ENCODE data around the gene RGS6. TPM values are rescaled to one million over a fixed set of nuclear protein-coding genes. Genes with fewer than 3 reads are reported as not detected.

The RGS6 gene
- total RNA-seq, 4 donors from 2014 or later = 0.83 to 2.4 (median 1.5) TPM

DNA sequence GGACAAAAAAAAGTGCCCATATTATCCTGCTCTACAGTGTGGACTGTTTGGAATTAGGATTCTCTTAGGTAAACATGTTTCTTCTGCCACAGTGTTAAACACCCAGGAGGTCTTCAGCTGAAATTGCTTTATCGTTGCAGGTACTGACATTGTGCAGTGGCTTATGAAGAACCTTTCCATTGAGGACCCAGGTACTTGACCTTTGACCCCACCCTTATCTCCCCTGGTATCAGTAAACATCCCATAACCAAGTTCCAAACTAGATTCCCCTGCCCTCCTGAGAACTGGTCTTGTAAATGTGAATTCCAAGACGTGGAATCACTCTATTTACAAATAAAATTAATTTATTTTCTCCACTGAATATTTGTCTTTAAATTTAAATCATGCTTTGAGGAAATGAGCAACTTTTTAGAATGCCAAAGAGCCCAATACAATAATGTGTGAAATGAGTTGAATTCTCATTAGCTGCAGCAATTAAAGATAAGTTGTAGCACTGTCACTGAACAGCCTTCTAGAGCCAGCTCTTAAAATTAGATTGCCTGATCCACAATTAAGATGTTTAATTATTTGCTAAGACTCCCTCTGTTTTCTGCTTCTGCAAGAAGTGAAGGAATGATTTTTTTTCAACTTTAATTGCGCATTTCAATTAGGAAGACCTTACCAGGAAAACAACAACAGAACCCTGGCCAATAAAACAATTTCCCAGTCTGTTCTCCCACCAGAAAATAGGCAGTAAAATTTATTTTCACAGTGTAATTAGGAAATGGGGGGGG is 522.3 kb downstream of the RGS6 start:
- Histone ChIP-seq H3K27ac (replicated peaks in 1 of 4) (no peak overlapping the region), H3K27me3 (peaks cover 0 to 4% (median 0%) of the 10 kb centered on the region in 4 donors), H3K4me3 (no peak overlapping the region), H3K36me3 (no peaks in the 10 kb centered on the region), H3K9me3 (no peaks in the 10 kb centered on the region), H3K4me1 (peaks cover 0 to 5% (median 0%) of the 10 kb centered on the region in 4 donors)
- intact Hi-C loops (cut with DNase I) = no loop called here
- no peak for DNase-seq (ENCODE audit: extremely low spot score)
- TF ChIP-seq, protein P1, sequence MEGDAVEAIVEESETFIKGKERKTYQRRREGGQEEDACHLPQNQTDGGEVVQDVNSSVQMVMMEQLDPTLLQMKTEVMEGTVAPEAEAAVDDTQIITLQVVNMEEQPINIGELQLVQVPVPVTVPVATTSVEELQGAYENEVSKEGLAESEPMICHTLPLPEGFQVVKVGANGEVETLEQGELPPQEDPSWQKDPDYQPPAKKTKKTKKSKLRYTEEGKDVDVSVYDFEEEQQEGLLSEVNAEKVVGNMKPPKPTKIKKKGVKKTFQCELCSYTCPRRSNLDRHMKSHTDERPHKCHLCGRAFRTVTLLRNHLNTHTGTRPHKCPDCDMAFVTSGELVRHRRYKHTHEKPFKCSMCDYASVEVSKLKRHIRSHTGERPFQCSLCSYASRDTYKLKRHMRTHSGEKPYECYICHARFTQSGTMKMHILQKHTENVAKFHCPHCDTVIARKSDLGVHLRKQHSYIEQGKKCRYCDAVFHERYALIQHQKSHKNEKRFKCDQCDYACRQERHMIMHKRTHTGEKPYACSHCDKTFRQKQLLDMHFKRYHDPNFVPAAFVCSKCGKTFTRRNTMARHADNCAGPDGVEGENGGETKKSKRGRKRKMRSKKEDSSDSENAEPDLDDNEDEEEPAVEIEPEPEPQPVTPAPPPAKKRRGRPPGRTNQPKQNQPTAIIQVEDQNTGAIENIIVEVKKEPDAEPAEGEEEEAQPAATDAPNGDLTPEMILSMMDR (IDR thresholded peaks at IDR 0.05) = no peak
- no peak for TF ChIP-seq POLR2AphosphoS5 (IDR thresholded peaks at IDR 0.05)
- no peak for TF ChIP-seq EP300 (IDR thresholded peaks at IDR 0.05)
- no peak for TF ChIP-seq POLR2A (IDR thresholded peaks at IDR 0.05; ENCODE audit: low read depth)
- WGBS = 85% methylated on average over 3 of the region's 3 CpGs

DNA sequence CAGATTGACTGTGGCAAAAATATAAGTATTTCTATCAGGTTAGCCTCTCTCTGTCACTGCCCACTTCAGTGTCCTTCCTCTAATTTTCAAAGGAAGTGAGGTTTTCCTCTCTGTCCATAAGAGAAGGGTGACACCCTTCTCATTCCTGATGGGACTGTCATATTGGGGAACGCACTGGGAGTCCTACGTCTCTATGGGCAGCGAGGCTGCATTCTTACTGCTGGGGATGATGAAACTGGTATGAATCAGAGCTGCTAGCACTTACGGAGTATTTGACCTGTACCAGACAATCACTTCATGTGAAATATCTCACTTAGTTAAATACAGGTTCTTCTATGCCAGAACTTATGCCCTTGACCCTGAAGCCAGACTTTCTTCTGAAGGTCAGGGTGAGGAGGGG is 525.4 kb downstream of the RGS6 start:
- H3K36me3 ChIP-seq = no peaks in the 10 kb centered on the region
- no peaks in the 10 kb centered on the region for H3K27me3 ChIP-seq
- H3K4me3 ChIP-seq = no peak overlapping the region
- no peak for DNase-seq (ENCODE audit: extremely low spot score)
- TF ChIP-seq, protein P1 (IDR thresholded peaks at IDR 0.05) = no peak
- TF ChIP-seq EP300 (IDR thresholded peaks at IDR 0.05) (no peak), POLR2AphosphoS5 (IDR thresholded peaks at IDR 0.05) (no peak), POLR2A (IDR thresholded peaks at IDR 0.05; ENCODE audit: low read depth) (no peak)
- intact Hi-C loops (cut with DNase I) = no loop called here
- no peak overlapping the region for H3K27ac ChIP-seq (replicated peaks in 1 of 4)
- H3K9me3 ChIP-seq = no peaks in the 10 kb centered on the region
- WGBS = 92% methylated on average over 4 of the region's 4 CpGs
- H3K4me1 ChIP-seq = no peaks in the 10 kb centered on the region

DNA sequence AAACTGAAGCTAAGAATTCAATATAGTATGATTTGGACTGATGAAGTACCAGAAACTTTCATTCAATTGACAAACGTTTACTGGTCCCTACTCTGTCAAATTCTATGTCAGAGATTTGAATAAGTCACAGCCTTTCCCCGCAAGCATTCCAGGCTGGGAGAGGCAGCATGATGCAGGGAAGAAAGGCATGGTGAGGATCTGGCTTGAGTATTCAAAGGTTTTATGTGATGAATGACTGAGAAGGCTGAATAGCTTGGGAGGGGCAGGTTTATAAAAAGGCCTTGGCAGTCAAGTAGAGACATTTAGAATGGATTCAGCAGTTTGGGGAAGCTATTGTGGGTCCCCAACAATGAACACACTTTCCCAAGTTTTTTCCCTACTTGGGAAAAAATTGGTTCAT is 529.8 kb downstream of the RGS6 start:
- 75% methylated on average over 2 of the region's 2 CpGs for WGBS
- H3K36me3 ChIP-seq = no peaks in the 10 kb centered on the region
- H3K27me3 ChIP-seq = no peaks in the 10 kb centered on the region
- H3K4me3 ChIP-seq = no peak overlapping the region
- intact Hi-C loops (cut with DNase I) = no loop called here
- no peak for DNase-seq (ENCODE audit: extremely low spot score)
- no peak overlapping the region for H3K27ac ChIP-seq (replicated peaks in 1 of 4)
- H3K9me3 ChIP-seq = peaks cover 0 to 15% (median 12%) of the 10 kb centered on the region in 4 donors
- no peaks in the 10 kb centered on the region for H3K4me1 ChIP-seq
- TF ChIP-seq POLR2A (IDR thresholded peaks at IDR 0.05; ENCODE audit: low read depth) = no peak
- TF ChIP-seq, protein P1 (IDR thresholded peaks at IDR 0.05) = no peak
- no peak for TF ChIP-seq EP300 (IDR thresholded peaks at IDR 0.05)
- no peak for TF ChIP-seq POLR2AphosphoS5 (IDR thresholded peaks at IDR 0.05)

DNA sequence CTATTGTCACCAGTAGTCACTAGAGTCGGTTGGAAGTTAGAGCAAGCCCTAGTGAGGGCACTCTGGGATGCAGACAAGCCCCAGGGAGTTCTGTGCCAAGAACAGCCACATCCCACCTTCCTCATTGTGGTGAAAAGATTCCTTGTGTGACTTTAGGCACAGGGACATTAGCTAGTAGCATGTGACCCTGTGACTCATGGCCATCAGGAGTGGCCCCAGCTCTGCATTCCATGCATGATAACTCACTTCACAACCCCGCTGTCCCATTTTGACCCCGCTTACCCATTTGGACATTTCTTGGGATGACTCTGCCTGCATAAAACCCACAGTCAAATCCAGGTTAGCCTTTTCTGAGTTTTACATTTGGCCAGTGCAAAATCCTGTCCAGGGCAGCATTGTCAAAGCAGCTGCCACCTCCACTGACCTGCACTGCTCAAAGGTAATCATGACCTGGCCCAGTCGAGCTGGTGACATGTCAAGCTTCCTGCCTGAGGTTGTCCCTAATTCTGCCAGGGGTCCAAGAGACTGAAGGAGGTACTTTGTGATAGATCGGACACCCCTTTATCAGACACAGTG is 531.1 kb downstream of the RGS6 start:
- 89% methylated on average over 5 of the region's 5 CpGs for WGBS

More for the DNA sequence above, 531.1 kb downstream of the RGS6 start:
- no peak overlapping the region for H3K27ac ChIP-seq (replicated peaks in 1 of 4)
- H3K27me3 ChIP-seq = no peaks in the 10 kb centered on the region
- no peak for DNase-seq (ENCODE audit: extremely low spot score)
- intact Hi-C loops (cut with DNase I) = no loop called here
- no peak overlapping the region for H3K4me3 ChIP-seq
- H3K36me3 ChIP-seq = no peaks in the 10 kb centered on the region
- no peak for TF ChIP-seq POLR2AphosphoS5 (IDR thresholded peaks at IDR 0.05)
- no peak for TF ChIP-seq POLR2A (IDR thresholded peaks at IDR 0.05; ENCODE audit: low read depth)
- TF ChIP-seq, protein P1 (IDR thresholded peaks at IDR 0.05) = no peak
- TF ChIP-seq EP300 (IDR thresholded peaks at IDR 0.05) = no peak
- H3K9me3 ChIP-seq = peaks cover 0 to 18% (median 13%) of the 10 kb centered on the region in 4 donors
- H3K4me1 ChIP-seq = no peaks in the 10 kb centered on the region
